Testis (tissue), 3 donors: Measurements from ENCODE around the gene PIEZO1. TPM values are rescaled to one million over a fixed set of nuclear protein-coding genes. Genes with fewer than 3 reads are reported as not detected.

Source experiments
- DNase-seq: peaks from one replicate; pipeline ENCODE4 v3.0.0-alpha.2; 2019
- H3K27ac ChIP-seq, 2 donors: fragments of 200-600 bp; sonication (generic); one replicate each; pipeline ENCODE4 v1.5.1; 2019
- H3K27me3 ChIP-seq: fragments of 200-600 bp; sonication (generic); one replicate; pipeline ENCODE4 v1.5.1; 2019
- H3K36me3 ChIP-seq: fragments of 200-600 bp; sonication (generic); one replicate; pipeline ENCODE4 v1.5.1; 2017; ENCODE audit warnings: low read depth; ENCODE audit errors: missing control alignments
- H3K4me1 ChIP-seq: fragments of 200-600 bp; sonication (generic); one replicate; pipeline ENCODE4 v1.5.1; 2019
- H3K4me3 ChIP-seq, 2 donors: fragments of 200-600 bp; sonication (generic); one replicate each; pipeline ENCODE4 v1.5.1; 2017 to 2019
- H3K9me3 ChIP-seq: fragments of 200-600 bp; sonication (generic); one replicate; pipeline ENCODE4 v1.5.1; 2017
- POLR2A ChIP-seq: fragments of 450-650 bp; IDR thresholded peaks from one replicate; pipeline ENCODE4 v1.6.1; 2017; ENCODE audit warnings: antibody characterized with exemption, mild to moderate bottlenecking, moderate library complexity
- WGBS, 2 donors: methylation state at CpG; one replicate each; pipeline ENCODE4 v1.1.5; 2018; 5-methylcytosine and 5-hydroxymethylcytosine counted together
- intact Hi-C: fragments of 100-400 bp; cut with DNase I; formaldehyde crosslinking; loops from one replicate; pipeline ENCODE4 v1.15.1; 2023; ENCODE audit warnings: low total_unique reads
- polyA plus RNA-seq: library from polyadenylated mRNA; stranded (reverse); fragments of 350-450 nt; fragmentation: Illumina TruSeq; extraction: RNeasy Lipid Tissue Mini Kit (QIAGEN cat#74804); gene quantifications from one replicate; pipeline ENCODE4 v1.2.3, GENCODE V29; 2014; ENCODE audit warnings: low read depth, low replicate concordance; ENCODE audit not compliant: insufficient read depth
- total RNA-seq, 2 donors: library from RNA; depleted of rRNA; stranded (reverse); fragments of >200 nt; gene quantifications; one replicate each; pipeline ENCODE4 v1.2.3, GENCODE V29; 2016
- TF ChIP-seq, protein P1 (sequence below), 3 experiments: fragments of 450-650 bp in 2 of 3; fragments of 200-600 bp in 1 of 3; sonication (generic) in 1 of 3; IDR thresholded peaks; one replicate each; pipeline ENCODE4 v1.5.1; 2016 to 2019; ENCODE audit warnings: antibody characterized with exemption in 3 of 3, mild to moderate bottlenecking in 2 of 3, moderate library complexity in 1 of 3

Gene PIEZO1
- total and polyA plus RNA-seq, 3 donors from 2014 or later, result 24.2 to 44.5 (median 40.7) TPM

DNA sequence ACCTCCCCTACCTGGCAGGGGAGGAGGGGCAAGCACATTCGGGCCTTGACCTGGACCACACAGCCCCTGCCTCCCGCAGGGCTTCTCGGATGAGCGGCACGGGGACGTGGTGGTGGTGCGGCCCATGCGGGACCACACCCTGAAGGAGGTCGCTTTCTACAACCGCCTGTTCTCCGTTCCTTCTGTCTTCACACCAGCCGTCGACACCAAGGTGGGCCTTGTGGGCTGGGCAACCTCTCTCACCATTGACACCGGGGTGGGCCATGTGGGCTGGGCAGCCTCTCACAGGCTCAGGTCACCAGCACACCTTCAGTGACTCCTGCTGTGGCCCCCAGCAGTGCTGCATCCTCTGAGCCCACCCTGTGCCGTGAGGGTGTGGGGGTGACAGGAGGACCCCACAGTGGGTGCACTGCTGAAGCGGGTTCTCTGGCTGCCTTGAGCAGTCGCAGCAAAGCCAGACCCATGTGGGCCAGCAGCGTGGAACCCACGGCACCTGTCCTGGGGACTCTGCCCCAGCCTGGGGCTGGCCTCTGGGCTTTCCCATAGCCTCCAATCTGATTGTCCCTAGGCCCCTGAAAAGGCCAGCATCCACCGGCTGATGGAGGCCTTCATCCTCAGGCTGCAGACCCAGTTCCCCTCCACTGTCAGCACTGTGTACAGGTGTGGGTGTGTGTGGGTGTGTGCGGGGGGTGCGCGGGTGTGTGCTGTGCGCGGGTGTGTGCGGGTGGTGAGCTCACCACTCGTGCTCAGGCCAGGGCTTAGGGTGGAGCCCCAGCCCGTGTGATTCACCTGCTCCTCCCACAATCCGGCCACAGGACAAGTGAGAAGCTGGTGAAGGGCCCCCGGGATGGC is 71.2 kb downstream of the PIEZO1 start:
- TF ChIP-seq, protein P1, sequence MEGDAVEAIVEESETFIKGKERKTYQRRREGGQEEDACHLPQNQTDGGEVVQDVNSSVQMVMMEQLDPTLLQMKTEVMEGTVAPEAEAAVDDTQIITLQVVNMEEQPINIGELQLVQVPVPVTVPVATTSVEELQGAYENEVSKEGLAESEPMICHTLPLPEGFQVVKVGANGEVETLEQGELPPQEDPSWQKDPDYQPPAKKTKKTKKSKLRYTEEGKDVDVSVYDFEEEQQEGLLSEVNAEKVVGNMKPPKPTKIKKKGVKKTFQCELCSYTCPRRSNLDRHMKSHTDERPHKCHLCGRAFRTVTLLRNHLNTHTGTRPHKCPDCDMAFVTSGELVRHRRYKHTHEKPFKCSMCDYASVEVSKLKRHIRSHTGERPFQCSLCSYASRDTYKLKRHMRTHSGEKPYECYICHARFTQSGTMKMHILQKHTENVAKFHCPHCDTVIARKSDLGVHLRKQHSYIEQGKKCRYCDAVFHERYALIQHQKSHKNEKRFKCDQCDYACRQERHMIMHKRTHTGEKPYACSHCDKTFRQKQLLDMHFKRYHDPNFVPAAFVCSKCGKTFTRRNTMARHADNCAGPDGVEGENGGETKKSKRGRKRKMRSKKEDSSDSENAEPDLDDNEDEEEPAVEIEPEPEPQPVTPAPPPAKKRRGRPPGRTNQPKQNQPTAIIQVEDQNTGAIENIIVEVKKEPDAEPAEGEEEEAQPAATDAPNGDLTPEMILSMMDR (IDR thresholded peaks at IDR 0.05), result no peak
- TF ChIP-seq POLR2A, result no peak
- no peaks in the 10 kb centered on the region for H3K27me3 ChIP-seq
- DNase-seq, result no peak
- H3K36me3 ChIP-seq, result no peaks in the 10 kb centered on the region
- H3K9me3 ChIP-seq, result no peaks in the 10 kb centered on the region
- H3K4me1 ChIP-seq, result no peaks in the 10 kb centered on the region
- no peak overlapping the region for H3K4me3 ChIP-seq
- intact Hi-C loops, result no loop called here
- no peak overlapping the region for H3K27ac ChIP-seq
- 90 to 93% methylated on average over 14 to 30 of the region's 30 CpGs for WGBS, 2 donors

DNA sequence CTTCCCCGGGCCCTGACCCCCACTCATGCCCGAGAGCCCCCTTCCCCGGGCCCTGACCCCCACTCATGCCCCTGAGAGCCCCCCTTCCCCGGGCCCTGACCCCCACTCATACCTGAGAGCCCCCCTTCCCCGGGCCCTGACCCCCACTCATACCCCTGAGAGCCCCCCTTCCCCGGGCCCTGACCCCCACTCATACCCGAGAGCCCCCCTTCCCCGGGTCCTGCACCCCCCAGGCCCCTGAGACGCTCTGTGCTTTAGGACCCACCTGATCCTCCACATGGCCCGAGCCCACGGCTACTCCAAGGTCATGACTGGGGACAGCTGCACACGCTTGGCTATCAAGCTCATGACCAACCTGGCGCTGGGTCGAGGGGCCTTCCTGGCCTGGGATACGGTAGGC is 72.0 kb downstream of the PIEZO1 start:
- H3K27ac ChIP-seq, result no peak overlapping the region
- WGBS, 2 donors, result 66% methylated on average over 6 of the region's 15 CpGs; no CpG with 5 or more reads in 1 of the 2 donors
- TF ChIP-seq, protein P1 (IDR thresholded peaks at IDR 0.05), result no peak
- no peak for TF ChIP-seq POLR2A
- H3K9me3 ChIP-seq, result no peaks in the 10 kb centered on the region
- intact Hi-C loops, result no loop called here
- no peaks in the 10 kb centered on the region for H3K4me1 ChIP-seq
- H3K36me3 ChIP-seq, result no peaks in the 10 kb centered on the region
- DNase-seq, result no peak
- H3K27me3 ChIP-seq, result no peaks in the 10 kb centered on the region
- no peak overlapping the region for H3K4me3 ChIP-seq

DNA sequence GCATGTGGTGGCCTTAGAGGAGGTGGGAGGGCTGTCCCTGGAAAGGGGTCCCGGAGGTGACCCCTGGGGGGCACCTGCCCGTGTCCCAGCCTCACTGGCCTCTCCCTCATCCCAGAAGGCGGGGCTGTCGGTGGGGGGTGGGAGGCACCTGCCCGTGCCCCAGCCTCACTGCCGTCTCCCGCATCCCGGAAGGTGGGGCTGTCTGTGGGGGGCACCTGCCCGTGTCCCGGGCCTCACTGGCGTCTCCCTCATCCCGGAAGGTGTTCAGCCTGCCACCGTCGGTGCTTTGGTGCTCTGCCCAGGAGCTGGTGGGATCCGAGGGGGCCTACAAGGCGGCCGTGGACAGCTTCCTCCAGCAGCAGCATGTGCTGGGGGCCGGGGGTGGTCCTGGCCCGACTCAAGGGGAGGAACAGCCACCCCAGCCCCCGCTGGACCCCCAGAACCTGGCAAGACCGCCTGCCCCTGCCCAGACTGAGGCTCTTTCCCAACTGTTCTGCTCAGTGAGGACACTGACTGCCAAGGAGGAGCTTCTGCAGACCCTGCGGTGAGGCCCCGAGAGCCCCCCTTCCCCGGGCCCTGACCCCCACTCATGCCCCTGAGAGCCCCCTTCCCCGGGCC is 72.5 kb downstream of the PIEZO1 start:
- H3K27ac ChIP-seq, result no peak overlapping the region
- TF ChIP-seq, protein P1 (IDR thresholded peaks at IDR 0.05), result no peak
- TF ChIP-seq POLR2A, result no peak
- 80 to 90% methylated on average over 2 to 24 of the region's 25 CpGs for WGBS, 2 donors
- no peak for DNase-seq
- intact Hi-C loops, result no loop called here
- H3K4me3 ChIP-seq, result no peak overlapping the region
- no peaks in the 10 kb centered on the region for H3K27me3 ChIP-seq
- H3K4me1 ChIP-seq, result peaks cover under 1% of the 10 kb centered on the region
- no peaks in the 10 kb centered on the region for H3K9me3 ChIP-seq
- H3K36me3 ChIP-seq, result no peaks in the 10 kb centered on the region

DNA sequence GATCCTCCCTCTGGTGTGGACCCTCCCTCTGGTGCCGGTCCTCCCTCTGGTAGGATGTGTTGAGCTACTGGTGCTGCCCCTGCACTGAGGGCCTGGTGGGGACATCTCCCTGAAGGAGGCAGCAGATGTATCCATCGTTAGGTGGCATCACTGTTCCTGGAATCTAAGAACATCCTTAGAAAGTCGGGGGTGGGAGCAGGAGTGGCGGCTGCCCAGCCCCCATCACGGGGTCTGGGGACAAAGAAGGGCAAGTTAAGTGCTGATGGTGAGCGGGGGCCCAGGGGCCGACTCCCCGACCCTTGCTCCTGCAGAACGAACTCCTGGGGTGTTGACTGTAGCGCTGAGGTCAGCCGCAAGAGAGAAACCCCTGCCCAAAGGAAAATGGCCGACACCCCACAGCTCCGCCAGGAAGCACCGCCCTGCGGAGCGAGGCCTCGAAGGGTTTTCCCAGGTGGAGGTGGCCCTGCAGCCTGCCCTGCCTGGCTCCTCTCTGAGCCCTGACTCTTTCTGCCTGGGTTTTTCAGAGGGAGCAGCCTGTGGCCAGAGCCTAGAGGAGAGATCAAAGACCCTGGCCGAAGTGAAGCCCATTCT is 73.2 kb downstream of the PIEZO1 start:
- intact Hi-C loops, result no loop called here
- no peak for TF ChIP-seq POLR2A
- TF ChIP-seq, protein P1 (IDR thresholded peaks at IDR 0.05), result no peak
- Histone ChIP-seq H3K27ac (no peak overlapping the region), H3K9me3 (no peaks in the 10 kb centered on the region), H3K4me3 (no peak overlapping the region), H3K4me1 (peaks cover 6% of the 10 kb centered on the region), H3K27me3 (no peaks in the 10 kb centered on the region), H3K36me3 (no peaks in the 10 kb centered on the region)
- WGBS, 2 donors, result 83% methylated on average over 6 to 17 of the region's 18 CpGs
- DNase-seq, result no peak
